Stimulated activated CD8-positive, alpha-beta memory T cell treated with anti-CD3 and anti-CD28 coated beads, Interleukin-12 subunit alpha, Interleukin-12 subunit beta, amount 100 ng/mL, for 1 hour (primary cell): ENCODE results near the gene RGS13.

Experiments
- DNase-seq: peaks from one replicate; pipeline ENCODE4 v3.0.0-alpha.2; 2020; ENCODE audit warnings: low read depth

Gene RGS13

DNA sequence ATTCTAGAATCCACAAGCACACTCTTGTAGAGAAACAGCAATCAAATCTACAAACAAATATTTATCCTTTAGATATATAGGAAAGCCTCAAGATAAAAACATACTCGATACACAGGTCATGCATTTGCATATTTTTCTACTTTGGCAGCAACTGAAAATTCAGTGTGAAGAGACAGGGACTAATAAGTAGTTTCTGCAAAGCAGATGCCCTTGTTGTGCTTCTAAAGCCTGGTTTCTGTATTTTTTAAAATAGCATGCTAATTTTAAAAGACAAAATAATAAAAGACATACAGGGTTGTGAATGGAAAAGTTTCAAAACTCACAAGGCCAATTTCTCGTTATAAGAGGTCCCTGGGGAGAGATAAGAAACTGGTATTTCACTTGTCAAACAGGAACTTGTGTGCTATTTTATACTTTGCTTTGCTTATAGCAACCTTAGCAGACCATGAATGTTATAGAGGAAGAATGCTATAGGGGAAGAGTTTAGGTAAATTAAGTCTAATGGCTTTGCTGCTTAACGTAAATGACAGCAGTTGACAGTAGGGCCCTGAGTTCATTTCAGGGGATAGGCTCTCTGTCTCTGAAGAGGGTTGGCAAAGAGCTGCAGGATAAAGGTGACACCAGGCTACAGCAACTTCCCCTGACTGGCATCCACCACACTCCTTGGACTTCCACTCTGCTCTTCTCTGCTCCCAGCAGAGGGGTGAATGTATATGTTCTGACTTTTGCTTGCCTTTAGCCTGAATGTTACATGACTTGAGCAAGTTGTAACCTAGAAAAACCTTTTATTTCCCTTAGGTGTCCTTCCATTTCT, 9.4 kb upstream of the RGS13 start:
- DNase-seq: no peak

DNA sequence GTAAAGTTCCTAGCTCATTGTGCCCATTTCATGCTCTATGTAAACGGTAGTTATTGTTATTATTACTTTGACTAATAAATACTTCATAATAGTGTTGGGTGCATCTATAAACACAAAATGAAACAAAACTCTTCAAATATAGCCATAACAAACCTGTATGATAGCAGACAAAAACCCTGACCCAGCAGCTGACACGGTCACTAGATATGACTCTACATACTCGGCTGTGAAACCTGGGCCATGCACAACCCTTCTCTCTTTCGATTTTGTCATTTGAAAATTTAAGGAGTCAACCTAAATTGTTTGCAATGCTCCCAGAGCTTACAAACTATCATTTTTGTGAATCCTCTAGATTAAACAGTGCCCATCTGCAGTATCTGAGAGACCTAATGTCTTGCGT, 8.0 kb upstream of the RGS13 start:
- no peak for DNase-seq

DNA sequence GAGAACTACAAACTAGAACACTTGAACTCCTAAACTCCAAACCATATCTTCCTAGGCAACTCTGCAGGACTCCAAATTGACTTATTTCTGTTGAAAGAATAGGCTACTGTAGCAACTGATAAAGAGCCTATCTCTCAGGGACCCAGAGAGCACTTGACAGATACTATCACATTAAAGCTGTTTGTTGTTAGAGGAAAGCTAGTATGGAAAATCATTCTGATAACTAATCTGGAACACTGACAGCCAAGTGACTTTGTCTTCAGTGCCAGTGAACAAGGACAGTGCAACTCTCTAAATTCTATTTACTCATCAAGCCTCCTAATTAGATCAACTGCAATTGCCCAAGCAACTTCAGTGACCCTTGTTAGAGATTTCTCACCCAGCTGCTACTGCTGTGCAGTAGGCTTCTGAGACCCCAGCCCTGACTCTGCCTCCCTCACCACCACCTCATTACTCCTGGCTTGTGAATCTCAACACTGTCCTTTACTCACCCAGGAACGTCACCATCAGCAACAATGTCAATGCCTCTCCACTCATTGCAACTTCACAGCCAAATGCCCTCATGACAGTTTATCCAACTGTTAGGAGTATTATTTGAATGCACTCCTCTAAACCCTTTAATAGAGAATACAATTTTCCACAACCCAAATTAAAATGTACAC, 7.4 kb upstream of the RGS13 start:
- DNase-seq: no peak

DNA sequence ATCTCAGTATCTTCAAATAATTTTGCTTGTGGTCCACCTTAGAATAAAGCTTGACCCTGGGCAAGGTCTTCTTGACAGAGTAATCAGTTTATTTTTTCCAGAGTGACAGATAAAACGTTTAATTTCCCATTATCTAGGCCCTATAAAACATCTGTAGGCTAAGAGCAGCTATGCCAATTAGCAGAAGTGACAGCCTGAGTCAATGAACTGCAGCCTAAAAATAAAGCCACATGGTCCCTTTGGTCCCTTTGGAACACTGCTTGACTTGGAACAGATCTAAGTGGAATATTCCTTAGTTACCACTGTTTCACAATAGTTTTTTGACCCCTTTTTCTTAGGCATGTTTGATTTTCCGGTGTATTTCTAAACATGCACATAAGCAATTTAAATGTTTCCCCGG, 6.3 kb upstream of the RGS13 start:
- DNase-seq: no peak

DNA sequence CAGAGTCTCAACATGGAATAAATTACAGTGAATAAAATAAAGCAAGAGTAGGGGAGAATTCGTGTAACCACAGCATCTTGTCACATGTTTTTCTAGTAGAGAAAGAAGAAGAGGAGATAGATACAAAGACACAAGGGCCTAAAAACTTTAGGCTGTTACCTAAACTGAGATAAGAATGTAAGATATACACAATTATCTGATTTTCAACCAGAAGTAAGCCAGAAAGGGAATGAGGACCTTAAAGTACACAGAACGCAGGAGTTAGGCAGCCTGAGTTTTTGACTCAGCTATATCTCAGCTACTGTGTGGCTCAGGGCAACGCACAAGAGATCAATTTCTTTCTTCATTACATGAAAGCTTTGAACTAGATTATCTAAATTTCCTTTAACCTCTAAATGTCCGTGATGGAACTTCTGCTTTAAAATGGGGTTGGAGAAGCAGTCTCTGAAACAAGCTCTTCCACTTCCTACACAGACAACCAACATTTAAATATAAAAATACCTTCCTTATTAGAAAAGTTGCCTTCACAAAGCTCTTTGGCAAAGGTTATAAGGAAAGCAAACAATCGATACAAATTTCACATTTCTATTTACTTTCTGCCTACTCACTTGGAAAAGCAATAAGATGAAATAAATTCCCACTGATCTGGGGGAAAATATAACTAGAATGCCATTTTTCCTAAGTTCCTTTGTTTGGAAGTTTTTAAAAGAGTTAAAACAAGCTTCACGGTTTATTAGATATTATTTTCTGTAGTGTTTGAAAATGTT, 5.2 kb upstream of the RGS13 start:
- no peak for DNase-seq

DNA sequence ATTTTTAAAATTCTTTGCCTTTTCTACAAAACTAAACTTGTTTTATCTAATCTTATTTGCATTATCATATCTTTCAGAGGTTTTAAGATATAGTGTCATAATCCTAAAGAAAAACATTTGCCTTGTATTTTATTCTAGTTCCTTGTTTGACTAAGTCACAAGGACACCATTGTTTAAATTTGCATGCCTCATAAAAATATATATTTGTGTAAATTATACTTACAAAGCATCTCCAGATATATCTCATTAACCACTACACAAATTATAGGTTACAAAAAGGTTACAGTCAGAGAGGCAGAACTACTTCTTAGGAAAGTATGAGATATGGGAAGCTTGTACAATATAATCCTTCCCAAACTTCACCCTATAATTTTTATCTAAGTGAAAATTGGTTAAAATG, 4.2 kb upstream of the RGS13 start:
- no peak for DNase-seq

DNA sequence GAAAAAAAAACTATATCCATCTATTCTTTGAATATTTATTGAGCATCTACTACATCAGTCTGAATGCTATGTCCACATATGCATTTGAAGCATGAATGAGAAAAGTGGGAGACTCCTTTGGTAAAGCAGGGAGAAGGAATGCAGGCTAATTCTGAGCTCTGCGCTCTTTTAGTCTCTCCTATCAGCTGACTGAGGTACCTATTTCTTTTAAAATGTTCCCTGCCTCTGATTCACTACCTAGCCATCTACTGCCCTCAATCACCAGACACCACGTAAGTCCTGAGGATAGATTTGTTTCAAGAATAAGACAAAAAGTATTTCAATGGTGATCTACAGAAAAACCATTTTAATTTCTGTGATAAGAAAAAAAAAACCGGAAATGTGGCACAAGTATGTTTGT, 3.8 kb upstream of the RGS13 start:
- no peak for DNase-seq

DNA sequence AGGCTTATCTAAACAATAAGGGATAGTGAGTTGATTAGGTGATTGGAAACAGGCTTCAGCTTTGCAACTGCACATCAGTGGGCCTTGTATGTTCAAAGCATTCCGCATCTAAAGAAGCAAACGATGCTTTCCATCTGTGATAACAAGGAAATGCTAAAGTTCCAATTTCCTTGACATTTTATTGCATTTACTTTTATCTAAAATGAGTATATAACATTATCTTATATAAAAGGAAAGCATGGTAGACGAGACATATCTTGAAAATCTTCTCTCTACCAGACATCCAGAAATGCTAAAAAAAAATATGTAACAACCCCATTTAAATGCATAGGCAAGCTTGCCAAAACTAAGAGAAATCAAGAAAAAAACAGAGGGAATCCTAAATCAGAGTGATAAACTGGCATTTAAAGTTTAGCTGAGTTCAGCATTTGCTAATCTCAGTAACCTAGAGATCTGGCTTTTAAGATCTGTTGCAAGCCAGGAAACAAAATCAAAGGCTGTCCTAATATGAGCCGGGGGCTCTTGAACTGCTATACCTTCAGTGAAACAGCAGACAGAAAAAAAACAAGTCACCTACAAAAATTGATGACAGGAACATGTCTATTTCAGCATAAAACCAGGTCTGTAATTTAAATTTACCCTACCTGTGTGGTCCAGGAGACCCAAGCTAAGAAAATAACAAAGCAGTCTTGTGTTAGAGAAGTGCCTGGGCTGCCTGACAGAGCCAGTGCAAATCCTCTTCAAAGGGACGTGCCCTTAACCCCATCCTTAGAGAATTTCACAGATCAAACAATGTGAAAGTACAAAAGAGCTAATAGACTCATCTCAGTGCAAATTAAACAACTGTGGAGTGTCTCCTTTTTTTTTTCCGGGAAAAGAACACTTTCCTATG, 3.1 kb upstream of the RGS13 start:
- DNase-seq: no peak

DNA sequence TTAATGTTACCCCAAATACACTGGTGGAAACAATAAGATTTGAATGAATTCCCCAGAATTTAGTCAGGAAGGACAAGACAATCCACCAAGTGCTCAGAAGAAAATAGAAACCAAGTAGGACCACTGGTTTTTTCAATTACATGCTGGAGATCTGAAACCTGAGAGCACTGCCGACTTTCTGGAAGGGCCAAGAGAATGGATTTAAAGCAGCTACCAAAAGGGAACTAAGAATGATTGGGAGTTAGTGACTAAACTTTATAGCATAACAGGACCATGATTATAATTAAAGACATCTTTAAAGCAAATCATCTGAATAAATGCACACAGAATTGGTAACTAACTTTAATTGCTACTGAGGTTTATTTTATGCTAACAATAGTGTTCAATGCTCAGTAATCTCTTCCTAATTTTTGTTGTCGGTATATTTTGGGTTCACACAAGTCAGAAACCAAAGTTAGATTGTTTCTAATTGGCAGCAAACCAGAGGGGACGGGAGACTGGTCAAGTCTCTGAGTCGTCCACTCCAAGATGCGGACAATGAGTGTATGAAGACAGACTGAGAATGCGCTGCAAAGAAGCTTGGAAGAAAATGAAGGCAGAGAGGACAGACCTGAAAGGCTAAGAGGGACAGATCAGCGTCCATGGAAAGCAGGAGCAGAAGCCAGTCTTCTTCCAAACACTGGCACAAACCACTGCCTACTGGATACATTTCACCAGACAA, 2.3 kb upstream of the RGS13 start:
- DNase-seq: no peak

DNA sequence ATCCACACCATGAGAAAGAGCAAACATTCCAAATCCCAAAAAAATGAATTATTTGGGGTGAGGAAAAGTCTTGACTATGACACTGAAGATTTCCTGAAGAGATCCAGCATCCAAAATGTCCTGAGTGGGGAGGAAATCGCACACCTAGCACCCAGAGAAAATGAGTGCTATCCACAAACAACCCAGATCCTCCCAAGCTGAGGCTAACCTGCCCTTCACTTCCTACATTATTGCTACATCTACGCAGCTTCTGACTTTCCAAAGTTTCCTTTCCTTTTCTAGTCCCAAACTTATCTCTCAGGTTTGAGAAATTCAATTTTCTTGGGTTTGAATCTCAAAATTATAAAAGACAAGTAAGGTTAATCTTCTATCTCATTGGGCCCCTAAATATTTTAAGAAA, 906 bp upstream of the RGS13 start:
- no peak for DNase-seq

DNA sequence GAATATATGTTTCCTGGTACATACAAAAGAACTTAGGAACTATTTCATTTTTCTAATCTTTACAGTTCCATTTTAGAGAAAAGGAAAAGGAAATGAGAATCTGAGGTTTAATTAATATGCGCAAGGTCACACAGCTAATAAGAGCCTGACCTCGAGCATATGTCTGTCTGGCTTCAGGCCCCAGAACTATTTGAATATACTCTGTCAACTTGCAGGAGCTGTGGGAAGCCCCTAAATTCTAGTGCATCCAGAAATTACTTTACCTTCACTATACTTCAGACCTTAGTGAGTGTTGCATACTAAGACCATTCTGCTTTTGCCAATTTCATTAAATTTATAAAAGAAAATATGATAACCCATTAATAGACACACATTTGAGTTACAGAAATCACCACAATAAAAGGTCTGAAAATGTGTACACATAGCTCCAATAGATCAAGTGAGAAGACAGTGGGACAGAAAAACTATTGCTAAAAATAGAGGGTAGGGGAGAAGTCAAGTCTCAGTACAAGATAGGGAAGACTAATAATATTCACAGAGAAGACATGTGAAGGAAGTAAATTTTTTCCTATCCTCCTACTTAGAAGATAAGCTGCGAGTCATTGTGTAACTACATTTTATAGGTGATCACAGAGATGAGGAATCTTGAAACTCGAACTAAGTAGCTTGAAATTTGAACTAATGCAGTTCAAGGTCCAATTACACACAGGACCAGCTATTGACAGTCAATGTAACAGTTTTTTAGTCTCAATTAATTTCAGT, 3.8 kb downstream of the RGS13 start:
- no peak for DNase-seq

DNA sequence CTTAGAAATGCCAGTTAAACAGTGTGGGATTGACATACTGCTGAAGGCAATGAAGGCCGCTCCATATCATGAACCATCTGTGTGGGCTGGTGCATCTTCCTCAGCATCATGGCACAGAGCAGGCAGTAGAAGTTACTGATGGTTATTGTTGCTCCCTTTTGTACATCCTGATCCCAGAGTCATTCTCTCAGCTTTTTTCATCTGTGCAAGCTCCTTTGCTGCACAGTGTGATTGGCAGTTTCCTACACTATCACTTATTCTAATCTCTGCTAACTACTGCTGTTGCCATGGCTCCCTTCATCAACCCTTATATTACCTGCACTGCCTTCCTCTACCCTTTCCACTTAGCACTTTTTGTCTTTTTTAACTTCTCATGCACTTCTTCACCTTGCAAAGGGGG, 16.2 kb downstream of the RGS13 start:
- no peak for DNase-seq

DNA sequence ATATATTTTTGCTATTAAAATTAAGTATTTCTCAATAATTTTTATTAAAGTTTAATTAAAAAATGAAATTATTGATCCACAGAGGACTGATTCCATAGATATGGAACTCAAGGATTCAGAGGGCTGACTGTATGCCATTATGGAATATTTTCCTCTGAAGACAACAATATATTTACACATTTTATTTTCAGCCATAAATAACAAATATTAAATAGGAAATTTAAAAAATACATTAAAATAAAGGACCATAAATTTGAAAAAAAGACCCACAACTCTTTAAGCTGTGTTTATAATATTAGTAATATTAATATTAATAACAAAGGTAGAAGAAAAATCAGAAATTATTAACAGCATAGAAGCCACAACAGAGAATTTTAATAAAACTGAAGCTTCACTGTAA, 18.2 kb downstream of the RGS13 start:
- DNase-seq: no peak

DNA sequence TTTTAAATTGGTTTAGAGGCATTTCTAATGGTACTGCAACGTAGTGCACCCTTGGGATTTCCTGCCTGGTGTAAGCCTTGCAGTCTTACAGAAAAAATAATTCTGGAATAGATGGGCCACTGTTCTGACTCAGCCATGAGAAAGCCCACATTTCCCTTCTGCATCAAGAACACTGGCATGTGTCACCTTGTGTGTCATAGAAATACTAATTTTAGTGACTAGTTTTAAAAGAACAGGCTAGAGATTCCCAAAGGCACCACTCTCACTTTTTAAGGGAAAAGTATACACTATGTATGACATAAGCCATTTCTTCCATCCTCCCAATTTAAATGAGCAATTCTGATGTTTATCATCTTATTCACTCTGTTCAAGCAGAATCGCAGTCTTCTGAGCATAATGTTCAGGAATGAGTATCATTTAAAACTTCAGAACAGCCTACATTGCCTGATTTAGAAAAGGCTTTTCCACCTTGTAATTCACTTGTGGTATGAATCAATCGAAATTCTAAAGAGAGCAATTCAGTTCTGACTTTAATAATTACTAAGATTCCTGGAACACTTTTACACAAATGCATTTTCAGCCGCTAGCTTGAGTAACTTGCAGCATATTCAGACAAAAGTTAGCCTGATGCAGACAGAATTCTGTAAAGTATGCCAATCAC, 18.8 kb downstream of the RGS13 start:
- no peak for DNase-seq

DNA sequence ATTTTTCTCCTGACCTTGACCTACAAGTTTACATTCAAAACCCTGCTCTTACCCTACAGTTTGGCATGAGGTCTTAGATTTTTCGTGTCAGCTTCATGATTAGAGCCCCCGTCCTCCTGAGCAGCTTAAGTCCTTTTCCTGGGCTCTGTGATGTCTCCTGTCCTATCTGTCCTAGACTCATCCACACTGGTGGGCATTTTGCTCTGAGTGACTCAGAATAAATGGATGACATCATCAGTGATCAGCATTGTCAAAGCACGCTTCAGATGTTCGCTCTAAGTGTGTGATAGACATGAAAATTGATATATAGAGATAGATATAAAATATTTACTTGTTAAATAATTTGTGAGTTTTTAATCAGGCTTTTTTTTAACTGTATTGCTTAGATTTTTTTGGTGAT, 21.8 kb downstream of the RGS13 start:
- DNase-seq: no peak

DNA sequence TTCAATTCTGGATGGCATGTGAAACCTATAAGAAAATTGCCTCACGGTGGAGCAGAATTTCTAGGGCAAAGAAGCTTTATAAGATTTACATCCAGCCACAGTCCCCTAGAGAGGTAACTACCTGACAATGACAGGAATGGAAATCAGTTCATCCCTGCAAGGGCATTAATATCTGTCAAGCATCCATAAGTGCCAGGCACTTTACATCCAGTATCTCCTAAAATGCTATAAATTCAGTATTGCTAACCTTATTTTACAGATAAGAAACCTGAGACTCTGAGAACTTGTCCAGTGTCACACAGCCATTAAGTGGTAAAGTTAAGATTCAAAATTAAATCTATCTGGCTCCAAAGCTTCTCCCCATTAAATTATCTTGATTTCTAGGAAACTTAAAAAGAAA, 22.3 kb downstream of the RGS13 start:
- no peak for DNase-seq

DNA sequence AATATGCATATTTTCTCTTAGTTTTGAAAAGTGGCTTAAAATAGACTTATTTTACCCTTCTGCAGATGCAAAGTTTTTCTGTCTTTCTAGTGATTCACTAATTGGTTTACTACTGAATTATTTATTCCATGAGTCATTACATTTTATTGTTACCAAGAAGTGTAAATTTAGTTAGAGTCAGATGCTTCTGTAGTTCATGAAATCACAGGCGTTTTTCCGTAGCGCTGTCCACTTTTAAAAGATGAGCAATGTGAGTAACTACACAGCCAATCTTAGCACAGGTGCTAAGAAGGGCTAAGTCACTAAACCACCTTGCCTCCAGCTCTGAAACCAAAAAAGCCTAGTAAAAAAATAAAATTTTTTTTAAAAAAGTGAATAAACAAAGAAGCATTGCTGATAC, 24.7 kb downstream of the RGS13 start:
- no peak for DNase-seq

DNA sequence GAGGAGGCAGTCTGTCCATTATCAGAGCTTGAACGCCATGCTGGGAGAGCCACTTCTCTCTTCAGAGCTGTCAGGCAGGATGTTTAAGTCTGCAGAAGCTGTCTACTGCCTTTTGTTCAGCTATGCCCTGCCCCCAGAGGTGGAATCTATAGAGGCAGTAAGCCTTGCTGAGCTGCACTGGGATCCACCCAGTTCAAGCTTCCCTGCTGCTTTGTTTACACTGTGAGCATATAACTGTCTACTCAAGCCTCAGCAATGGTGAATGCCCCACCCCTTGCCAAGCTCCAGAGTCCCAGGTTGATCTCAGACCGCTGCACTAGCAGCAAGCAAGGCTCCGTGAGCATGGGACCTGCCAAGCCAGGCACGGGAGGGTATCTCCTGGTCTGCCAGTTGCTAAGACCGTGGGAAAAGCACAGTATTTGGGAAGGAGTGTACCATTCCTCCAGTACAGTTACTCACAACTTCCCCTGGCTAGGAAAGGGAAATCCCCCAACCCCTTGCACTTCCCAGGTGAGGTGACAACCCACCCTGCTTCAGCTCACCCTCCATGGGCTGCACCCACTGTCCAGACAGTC, 32.5 kb downstream of the RGS13 start:
- DNase-seq: no peak

DNA sequence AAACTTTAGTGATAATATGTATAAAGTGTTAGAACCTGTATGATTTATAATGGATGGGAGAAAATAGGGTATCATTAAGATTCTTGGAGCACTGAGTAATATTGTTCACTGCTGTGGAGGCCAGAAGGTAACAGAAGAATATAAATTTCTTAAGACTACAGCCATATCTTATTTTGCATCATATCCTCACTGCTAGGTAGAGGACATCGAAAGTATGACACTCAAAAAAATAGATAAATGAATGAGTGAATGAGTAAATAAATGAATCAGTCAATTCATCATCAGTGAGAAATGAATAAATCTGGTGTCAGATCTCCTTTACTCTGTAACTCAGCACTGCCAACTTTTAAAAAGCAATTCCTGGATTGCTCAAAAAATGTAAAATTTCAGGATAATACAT, 33.2 kb downstream of the RGS13 start:
- no peak for DNase-seq

DNA sequence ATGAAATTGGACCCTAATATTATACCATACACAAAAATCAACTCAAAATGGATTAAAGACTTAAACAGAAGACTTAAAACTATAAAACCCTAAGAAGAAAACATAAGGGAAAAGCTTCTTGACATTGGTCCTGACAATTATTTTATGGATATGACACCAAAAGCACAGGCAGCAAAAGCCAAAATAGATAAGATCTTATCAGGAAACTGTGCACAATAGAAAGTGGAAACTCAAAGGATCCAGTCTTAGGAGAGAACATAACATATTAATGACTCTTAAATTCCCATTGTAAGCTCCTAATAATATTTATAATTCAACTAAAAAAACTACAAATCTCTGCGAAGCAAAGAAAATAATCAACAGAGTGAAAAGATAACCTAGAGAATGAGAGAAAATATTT, 39.8 kb downstream of the RGS13 start:
- no peak for DNase-seq
